Melanocyte of skin (primary cell): Measurements from ENCODE around the gene NFYA. TPM values are rescaled to one million over a fixed set of nuclear protein-coding genes. Genes with fewer than 3 reads are reported as not detected.

Experiments
- total RNA-seq, 2 donors: library from RNA; depleted of rRNA; stranded (reverse); fragments of >200 nt; gene quantifications; 2 replicates each; pipeline ENCODE4 v1.2.3, GENCODE V29; 2012

The NFYA gene
- 10 to 100 TPM in 1 of 2 donors, 1 to 10 TPM in 1; 9.3 to 12.3 TPM for total RNA-seq

GRCh38 chr6:41072836-41073202, at the start of gene NFYA:
NFYA (plus strand) TSS chr6:41072974; CDS start chr6:41079090, 6,116 bp downstream.

GRCh38 chr6:41039060-41039998, 33.4 kb upstream of the NFYA start, which contains the start of gene UNC5CL:
UNC5CL (minus strand) TSS chr6:41039221; CDS start chr6:41035074, 4,147 bp downstream.

GRCh38 chr6:41042226-41043055, 30.3 kb upstream of the NFYA start, which contains the start of gene TSPO2:
TSPO2 (plus strand) TSS chr6:41042467; CDS start chr6:41042986, 519 bp downstream.

DNA sequence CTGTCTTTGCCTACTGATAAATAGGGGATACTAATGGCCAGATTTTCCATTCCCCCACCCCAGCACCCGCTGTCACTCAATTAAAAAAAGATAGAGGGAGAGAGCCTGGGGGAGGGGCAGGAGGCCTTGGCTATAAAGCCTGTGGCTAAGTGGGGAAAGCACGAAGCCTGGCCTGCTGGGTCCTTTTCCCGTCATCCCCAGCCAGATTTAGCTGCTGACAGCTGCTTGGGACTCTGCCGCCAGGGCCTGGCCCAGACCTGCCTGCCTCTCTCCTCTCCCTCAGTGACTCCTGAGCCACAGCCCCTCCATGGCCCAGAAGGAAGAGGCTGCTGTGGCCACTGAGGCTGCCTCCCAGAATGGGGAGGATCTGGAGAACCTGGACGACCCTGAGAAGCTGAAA, 19.7 kb upstream of the NFYA start, which contains the start of gene APOBEC2:
APOBEC2 (plus strand) TSS at position 162 of the 400 bp plus-strand sequence; CDS start at position 308, 146 bp downstream.

DNA sequence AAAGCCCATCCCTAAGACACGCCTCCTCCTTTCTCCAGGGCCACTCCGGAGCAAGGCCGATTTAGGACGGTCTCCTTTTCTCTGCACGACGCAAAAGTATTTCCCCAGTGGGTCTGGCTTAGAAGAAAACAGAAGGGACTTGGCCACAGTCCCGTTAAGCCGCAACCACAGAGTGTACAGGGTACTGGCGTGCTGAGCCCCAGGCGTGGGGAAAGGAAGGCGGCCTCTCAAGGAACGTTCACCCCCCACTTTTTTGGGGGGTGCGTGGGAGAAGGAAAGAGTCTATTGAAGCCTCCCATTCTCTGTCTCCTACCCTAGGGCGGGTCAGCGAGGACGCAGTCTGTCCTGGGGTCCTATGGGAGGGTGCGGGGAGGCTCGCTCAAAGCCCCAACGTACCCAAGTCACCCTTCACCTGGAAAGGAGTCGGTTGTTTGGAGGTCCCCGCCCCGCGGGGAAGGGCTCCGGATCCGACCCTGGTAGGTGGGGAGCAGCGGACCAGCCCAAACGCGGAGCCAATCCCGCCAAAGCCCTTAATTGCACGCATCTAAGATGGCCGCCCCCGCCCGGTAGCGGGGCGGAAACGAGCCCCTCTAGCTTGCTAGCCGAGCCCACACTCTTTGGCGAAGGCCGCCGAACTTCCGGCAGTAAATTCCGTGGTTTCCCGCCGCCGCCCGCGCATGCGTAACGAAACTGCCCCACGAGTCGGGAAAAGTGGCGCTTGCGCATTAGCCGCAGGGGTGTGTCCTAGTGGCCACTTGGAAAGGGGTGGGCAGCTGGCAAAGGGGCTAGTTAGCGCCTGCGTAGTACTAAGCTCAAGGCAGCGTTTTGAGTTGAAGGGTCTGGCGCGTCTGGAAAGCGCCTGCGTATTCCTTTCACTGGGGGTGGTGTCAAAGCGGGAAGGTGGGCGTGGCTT, 595 bp upstream of the NFYA start, which contains the start of gene OARD1:
OARD1 (minus strand) TSS at position 434 of the 913 bp plus-strand sequence. CDS start 722 bp downstream, outside the sequence.

Other genes with a start within 250 kb of the NFYA start
- under 1 TPM; under 0.01 to 0.33 TPM for gene UNC5CL, start 33.8 kb upstream of the NFYA start, total RNA-seq
- not detected for gene TSPO2, start 30.5 kb upstream of the NFYA start, total RNA-seq
- not detected for gene APOBEC2, start 19.8 kb upstream of the NFYA start, total RNA-seq
- gene OARD1, start 618 bp upstream of the NFYA start, total RNA-seq, result 1 to 10 TPM; 8.6 to 10.0 TPM
- gene TREML1, start 81.4 kb downstream of the NFYA start, total RNA-seq, result not detected
- not detected for gene TREM2, start 90.1 kb downstream of the NFYA start, total RNA-seq
- gene TREML2, start 128.2 kb downstream of the NFYA start, total RNA-seq, result not detected
- gene TREML4, start 155.4 kb downstream of the NFYA start, total RNA-seq, result not detected
- gene TREM1, start 213.7 kb downstream of the NFYA start, total RNA-seq, result not detected